ENCODE measurements around the gene DIAPH2.

DNA sequence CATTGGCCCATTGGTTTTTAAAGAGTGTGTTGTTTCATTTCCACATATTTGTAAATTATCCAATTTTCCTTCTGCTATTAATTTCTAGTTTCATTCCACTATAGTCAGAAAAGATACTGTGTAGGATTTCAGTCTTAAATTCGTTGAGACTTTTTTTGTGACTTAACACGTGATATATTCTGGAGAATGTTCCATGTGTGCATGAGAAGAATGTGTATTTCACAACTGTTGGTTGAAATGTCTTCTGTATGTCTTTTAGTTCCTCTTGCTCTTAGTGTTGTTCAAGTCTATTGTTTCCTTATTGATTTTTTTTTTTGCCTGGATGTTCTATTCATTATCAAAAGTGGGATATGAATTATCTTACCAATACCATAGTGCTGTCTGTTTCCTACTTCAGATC, 806.0 kb downstream of the DIAPH2 start:
- TF ChIP-seq TCF12 (IDR thresholded peaks at IDR 0.05) (no peak), TCF12 (CRISPR knock-in tag; IDR thresholded peaks at IDR 0.05) (no peak), YY1 (IDR thresholded peaks at IDR 0.05; ENCODE audit: insufficient read depth, insufficient replicate concordance, low read depth, low read length) (no peak), FOXK1 (CRISPR knock-in tag; IDR thresholded peaks at IDR 0.05; ENCODE audit: borderline replicate concordance, low read depth) (no peak), ZFP41 (CRISPR knock-in tag; IDR thresholded peaks at IDR 0.05; ENCODE audit: borderline replicate concordance) (no peak), SP5 (CRISPR knock-in tag; IDR thresholded peaks at IDR 0.05; ENCODE audit: borderline replicate concordance, low read depth) (no peak)
- TF ChIP-seq, protein P1, sequence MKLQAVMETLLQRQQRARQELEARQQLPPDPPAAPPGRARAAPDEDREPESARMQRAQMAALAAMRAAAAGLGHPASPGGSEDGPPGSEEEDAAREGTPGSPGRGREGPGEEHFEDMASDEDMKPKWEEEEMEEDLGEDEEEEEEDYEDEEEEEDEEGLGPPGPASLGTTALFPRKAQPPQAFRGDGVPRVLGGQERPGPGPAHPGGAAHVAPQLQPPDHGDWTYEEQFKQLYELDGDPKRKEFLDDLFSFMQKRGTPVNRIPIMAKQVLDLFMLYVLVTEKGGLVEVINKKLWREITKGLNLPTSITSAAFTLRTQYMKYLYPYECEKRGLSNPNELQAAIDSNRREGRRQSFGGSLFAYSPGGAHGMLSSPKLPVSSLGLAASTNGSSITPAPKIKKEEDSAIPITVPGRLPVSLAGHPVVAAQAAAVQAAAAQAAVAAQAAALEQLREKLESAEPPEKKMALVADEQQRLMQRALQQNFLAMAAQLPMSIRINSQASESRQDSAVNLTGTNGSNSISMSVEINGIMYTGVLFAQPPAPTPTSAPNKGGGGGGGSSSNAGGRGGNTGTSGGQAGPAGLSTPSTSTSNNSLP (IDR thresholded peaks at IDR 0.05; ENCODE audit: low read depth, low read length) = no peak
- TF ChIP-seq, protein P2, sequence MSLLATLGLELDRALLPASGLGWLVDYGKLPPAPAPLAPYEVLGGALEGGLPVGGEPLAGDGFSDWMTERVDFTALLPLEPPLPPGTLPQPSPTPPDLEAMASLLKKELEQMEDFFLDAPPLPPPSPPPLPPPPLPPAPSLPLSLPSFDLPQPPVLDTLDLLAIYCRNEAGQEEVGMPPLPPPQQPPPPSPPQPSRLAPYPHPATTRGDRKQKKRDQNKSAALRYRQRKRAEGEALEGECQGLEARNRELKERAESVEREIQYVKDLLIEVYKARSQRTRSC (CRISPR knock-in tag; IDR thresholded peaks at IDR 0.05; ENCODE audit: low read depth) = no peak

Data from HepG2 (cell line).